Renal cortical epithelial cell (primary cell): ENCODE results near the gene DDIT3. TPM values are rescaled to one million over a fixed set of nuclear protein-coding genes. Genes with fewer than 3 reads are reported as not detected.
A peak's percentile ranks its signal among the peaks of the same experiment; 100 is the strongest.

Source experiments
- DNase-seq: peaks from one replicate; pipeline ENCODE4 v3.0.0-alpha.2; 2011; ENCODE audit warnings: low read depth
- total RNA-seq: library from RNA; depleted of rRNA; stranded (reverse); fragments of >200 nt; gene quantifications from 2 replicates; pipeline ENCODE4 v1.2.3, GENCODE V29; 2014

DDIT3 gene
- total RNA-seq: 6.1 and 17.5 TPM in 2 replicates

GRCh38 chr12:57520053-57520818, at the start of gene DDIT3:
TSS of gene DDIT3 (minus strand) at chr12:57520514. CDS start at chr12:57517406, 3,108 bp downstream.
- peak; percentile 92 for DNase-seq

- no peak for DNase-seq
These were observed 49.5 kb upstream of the DDIT3 start for GRCh38 chr12:57569858-57570257.

GRCh38 chr12:57568838-57569237, 48.5 kb upstream of the DDIT3 start:
- no peak for DNase-seq

- no peak for DNase-seq
These were observed 43.9 kb upstream of the DDIT3 start for GRCh38 chr12:57564178-57564740.

GRCh38 chr12:57563358-57563757, 43.0 kb upstream of the DDIT3 start:
- DNase-seq: no peak

- peak; percentile 9 for DNase-seq
These were observed 40.8 kb upstream of the DDIT3 start for GRCh38 chr12:57561117-57561516.

- DNase-seq: no peak
These were observed 40.2 kb upstream of the DDIT3 start for GRCh38 chr12:57560516-57560915.

GRCh38 chr12:57558864-57559263, 38.5 kb upstream of the DDIT3 start:
- DNase-seq: no peak

GRCh38 chr12:57554897-57555296, 34.6 kb upstream of the DDIT3 start:
- DNase-seq: no peak

GRCh38 chr12:57554453-57554852, 34.1 kb upstream of the DDIT3 start:
- DNase-seq: no peak

GRCh38 chr12:57553343-57554202, 33.3 kb upstream of the DDIT3 start:
- DNase-seq: no peak

GRCh38 chr12:57552835-57553313, 32.6 kb upstream of the DDIT3 start:
- peak; percentile 55 for DNase-seq

GRCh38 chr12:57552306-57552651, 32.0 kb upstream of the DDIT3 start:
- no peak for DNase-seq

- no peak for DNase-seq
These were observed 31.5 kb upstream of the DDIT3 start for GRCh38 chr12:57551637-57552305.

GRCh38 chr12:57550641-57551549, 30.6 kb upstream of the DDIT3 start:
- no peak for DNase-seq

GRCh38 chr12:57549909-57550640, 29.8 kb upstream of the DDIT3 start, which contains the start of gene KIF5A:
TSS of gene KIF5A (plus strand) at chr12:57550044. CDS start at chr12:57550272, 228 bp downstream.
- no peak for DNase-seq

- no peak for DNase-seq
These were observed 29.0 kb upstream of the DDIT3 start for GRCh38 chr12:57549203-57549908.

GRCh38 chr12:57548488-57548887, 28.2 kb upstream of the DDIT3 start:
- DNase-seq: no peak

GRCh38 chr12:57548013-57548315, 27.6 kb upstream of the DDIT3 start:
- no peak for DNase-seq
